Endothelial cell (in vitro differentiated cells): Measurements from ENCODE around the gene TEC. TPM values are rescaled to one million over a fixed set of nuclear protein-coding genes. Genes with fewer than 3 reads are reported as not detected.

Source experiments
- DNase-seq: peaks from one replicate; pipeline ENCODE4 v3.0.0; 2021; ENCODE audit warnings: low spot score
- H3K27ac Mint-ChIP-seq: one replicate; pipeline ENCODE4 v1.8.0; 2021; ENCODE audit warnings: mixed read lengths, inconsistent platforms; ENCODE audit not compliant: unreplicated experiment
- H3K27me3 Mint-ChIP-seq: one replicate; pipeline ENCODE4 v1.8.0; 2021; ENCODE audit warnings: mild to moderate bottlenecking, moderate library complexity, mixed read lengths, inconsistent platforms; ENCODE audit not compliant: unreplicated experiment
- H3K36me3 Mint-ChIP-seq: one replicate; pipeline ENCODE4 v1.8.0; 2021; ENCODE audit warnings: mild to moderate bottlenecking, low read depth, mixed read lengths, inconsistent platforms; ENCODE audit not compliant: unreplicated experiment
- H3K4me1 Mint-ChIP-seq: one replicate; pipeline ENCODE4 v1.8.0; 2021; ENCODE audit warnings: mild to moderate bottlenecking, mixed read lengths, inconsistent platforms; ENCODE audit not compliant: unreplicated experiment
- H3K4me3 Mint-ChIP-seq: one replicate; pipeline ENCODE4 v1.8.0; 2021; ENCODE audit warnings: mild to moderate bottlenecking, mixed read lengths, inconsistent platforms; ENCODE audit not compliant: unreplicated experiment
- H3K9me3 Mint-ChIP-seq: one replicate; pipeline ENCODE4 v1.8.0; 2021; ENCODE audit warnings: mixed read lengths, inconsistent platforms; ENCODE audit not compliant: unreplicated experiment
- total RNA-seq: library from RNA; stranded (reverse); fragmentation: NEBNext Ultra II Directional; extraction: Animal tissue kit (Norgen Biotek cat#: 25700); gene quantifications from one replicate; pipeline ENCODE4 v1.2.1, GENCODE V29; 2021; ENCODE audit not compliant: unreplicated experiment
- TF ChIP-seq, protein P1 (sequence below): fragments of 200-600 bp; sonication (generic); IDR thresholded peaks from one replicate; pipeline ENCODE4 v1.5.0; 2021; ENCODE audit warnings: antibody characterized with exemption; ENCODE audit not compliant: unreplicated experiment

Gene TEC
- total RNA-seq, 1 donor from 2014 or later: 1.9 TPM

DNA sequence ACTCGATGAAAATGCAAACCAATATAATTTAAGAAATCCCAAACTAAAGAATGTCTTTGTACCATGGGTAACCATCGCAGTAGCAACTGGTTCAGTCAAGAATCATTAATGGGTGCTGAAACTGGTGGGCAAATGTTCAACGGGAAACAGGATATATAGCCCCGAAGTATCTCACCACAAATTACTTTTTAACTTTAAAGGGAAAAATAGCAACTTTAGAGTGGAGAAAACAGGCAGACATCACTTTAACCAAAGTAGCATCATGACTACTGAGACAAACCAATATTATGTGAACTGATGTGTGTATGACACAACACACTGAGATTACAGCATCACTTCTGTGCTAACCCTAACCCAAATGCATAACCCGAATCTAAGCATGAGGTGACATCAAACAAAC lies 37.9 kb upstream of the TEC start:
- no peak overlapping the region for H3K4me3 Mint-ChIP-seq
- no peak overlapping the region for H3K27ac Mint-ChIP-seq
- H3K27me3 Mint-ChIP-seq: no peaks in the 10 kb centered on the region
- no peaks in the 10 kb centered on the region for H3K4me1 Mint-ChIP-seq
- no peaks in the 10 kb centered on the region for H3K9me3 Mint-ChIP-seq
- DNase-seq: no peak
- TF ChIP-seq, protein P1, sequence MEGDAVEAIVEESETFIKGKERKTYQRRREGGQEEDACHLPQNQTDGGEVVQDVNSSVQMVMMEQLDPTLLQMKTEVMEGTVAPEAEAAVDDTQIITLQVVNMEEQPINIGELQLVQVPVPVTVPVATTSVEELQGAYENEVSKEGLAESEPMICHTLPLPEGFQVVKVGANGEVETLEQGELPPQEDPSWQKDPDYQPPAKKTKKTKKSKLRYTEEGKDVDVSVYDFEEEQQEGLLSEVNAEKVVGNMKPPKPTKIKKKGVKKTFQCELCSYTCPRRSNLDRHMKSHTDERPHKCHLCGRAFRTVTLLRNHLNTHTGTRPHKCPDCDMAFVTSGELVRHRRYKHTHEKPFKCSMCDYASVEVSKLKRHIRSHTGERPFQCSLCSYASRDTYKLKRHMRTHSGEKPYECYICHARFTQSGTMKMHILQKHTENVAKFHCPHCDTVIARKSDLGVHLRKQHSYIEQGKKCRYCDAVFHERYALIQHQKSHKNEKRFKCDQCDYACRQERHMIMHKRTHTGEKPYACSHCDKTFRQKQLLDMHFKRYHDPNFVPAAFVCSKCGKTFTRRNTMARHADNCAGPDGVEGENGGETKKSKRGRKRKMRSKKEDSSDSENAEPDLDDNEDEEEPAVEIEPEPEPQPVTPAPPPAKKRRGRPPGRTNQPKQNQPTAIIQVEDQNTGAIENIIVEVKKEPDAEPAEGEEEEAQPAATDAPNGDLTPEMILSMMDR: no peak
- H3K36me3 Mint-ChIP-seq: no peaks in the 10 kb centered on the region

DNA sequence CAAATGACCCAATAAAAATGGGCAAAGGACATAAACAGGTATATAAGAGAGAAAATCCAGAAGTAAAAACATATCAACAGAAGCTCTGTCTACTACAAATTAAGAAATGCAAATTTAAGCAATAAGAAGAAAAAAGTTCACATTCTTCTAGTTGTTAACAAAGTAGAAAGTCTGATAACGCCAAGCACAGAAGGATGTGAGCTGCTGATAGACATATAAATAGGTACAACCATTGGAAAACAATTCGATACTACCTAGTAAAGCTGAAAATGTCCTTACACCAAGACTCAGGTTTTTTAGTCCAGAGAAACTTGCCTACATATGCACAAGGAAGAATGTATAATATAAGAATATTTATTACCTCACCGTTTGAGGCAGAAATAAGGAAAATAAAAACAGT lies 35.9 kb upstream of the TEC start:
- no peak overlapping the region for H3K4me3 Mint-ChIP-seq
- no peaks in the 10 kb centered on the region for H3K9me3 Mint-ChIP-seq
- TF ChIP-seq, protein P1: no peak
- no peak overlapping the region for H3K27ac Mint-ChIP-seq
- no peak for DNase-seq
- no peaks in the 10 kb centered on the region for H3K36me3 Mint-ChIP-seq
- peaks cover 1% of the 10 kb centered on the region for H3K27me3 Mint-ChIP-seq
- H3K4me1 Mint-ChIP-seq: no peaks in the 10 kb centered on the region

DNA sequence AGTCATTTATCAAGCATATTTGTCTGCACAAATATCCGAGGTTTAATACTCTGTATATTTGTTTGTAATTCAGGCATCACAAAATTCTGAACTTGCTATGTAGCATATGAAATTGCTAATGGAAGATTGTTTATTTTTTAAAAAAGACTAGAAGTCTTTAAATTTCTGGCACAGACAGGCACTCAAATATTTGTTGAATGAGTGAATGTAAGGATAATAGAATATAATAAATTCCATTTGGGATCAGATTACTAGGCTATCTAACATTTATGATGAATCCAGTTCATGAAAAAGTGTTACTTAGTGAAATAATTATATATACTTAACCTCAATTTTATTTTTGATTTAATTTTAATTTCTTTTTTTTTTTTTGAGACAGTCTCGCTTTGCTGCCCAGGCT lies 30.4 kb upstream of the TEC start:
- no peak for DNase-seq
- TF ChIP-seq, protein P1: no peak
- Mint-ChIP-seq H3K27me3 (peaks cover 1% of the 10 kb centered on the region), H3K4me3 (no peak overlapping the region), H3K9me3 (no peaks in the 10 kb centered on the region), H3K27ac (no peak overlapping the region), H3K36me3 (no peaks in the 10 kb centered on the region), H3K4me1 (no peaks in the 10 kb centered on the region)

DNA sequence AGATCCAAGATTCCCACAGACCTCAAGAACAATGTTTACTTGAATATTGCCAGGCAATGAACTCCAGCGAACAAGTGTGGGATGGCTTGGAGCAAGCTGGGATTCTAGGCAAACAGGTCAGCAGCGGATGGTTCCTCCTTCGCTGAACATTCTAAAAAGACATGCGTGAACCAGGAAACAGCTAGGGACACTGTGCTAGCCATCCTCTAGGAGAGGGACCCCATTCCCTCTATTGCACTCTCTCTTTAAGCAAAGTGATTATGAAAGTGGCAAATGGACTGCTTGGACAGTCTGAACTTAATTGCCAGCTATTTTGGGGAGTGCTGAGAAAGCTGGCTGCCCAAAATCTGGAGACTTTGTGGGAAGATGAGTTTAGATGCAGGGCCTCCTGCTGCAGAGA lies 29.9 kb upstream of the TEC start:
- TF ChIP-seq, protein P1: no peak
- Mint-ChIP-seq H3K4me3 (no peak overlapping the region), H3K36me3 (no peaks in the 10 kb centered on the region), H3K27ac (no peak overlapping the region), H3K9me3 (no peaks in the 10 kb centered on the region), H3K4me1 (no peaks in the 10 kb centered on the region), H3K27me3 (peaks cover 1% of the 10 kb centered on the region)
- no peak for DNase-seq

DNA sequence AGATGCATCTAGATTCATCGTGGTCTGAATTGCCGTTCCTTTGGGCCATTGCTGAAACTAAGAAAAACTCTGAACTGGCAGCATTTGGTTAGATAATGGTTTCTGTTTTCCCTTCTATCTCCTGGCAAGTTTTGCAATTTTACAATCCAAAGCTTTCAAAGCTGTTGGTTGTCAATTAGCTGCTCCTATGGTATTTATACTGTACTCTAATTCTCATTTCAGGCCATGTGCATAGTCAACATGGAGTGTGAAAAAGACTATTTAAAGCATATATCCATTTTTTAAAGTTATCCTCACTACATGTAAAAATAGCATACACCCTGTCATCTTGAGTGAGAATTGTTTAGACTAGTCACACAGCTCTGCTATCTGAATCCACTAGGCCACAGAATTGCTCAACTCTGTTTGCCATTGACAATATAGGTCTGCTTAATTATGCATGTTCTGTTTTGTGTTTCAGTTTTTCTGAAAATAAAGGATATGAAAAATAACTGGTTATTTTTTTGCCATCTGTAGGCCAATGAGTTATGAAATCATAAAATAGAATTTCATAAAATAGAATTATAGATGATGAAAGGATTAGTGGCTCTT lies 27.7 kb upstream of the TEC start:
- Mint-ChIP-seq H3K27ac (no peak overlapping the region), H3K27me3 (peaks cover 1% of the 10 kb centered on the region), H3K4me3 (no peak overlapping the region), H3K36me3 (no peaks in the 10 kb centered on the region), H3K4me1 (no peaks in the 10 kb centered on the region), H3K9me3 (no peaks in the 10 kb centered on the region)
- DNase-seq: no peak
- TF ChIP-seq, protein P1: no peak
